ENCODE data around the gene C4orf50.
"Not testable (repeated sequence)": the region's sequence is repeated elsewhere in the genome, so short reads cannot be mapped to it uniquely, and the experiment has no call there.

C4orf50 gene

DNA sequence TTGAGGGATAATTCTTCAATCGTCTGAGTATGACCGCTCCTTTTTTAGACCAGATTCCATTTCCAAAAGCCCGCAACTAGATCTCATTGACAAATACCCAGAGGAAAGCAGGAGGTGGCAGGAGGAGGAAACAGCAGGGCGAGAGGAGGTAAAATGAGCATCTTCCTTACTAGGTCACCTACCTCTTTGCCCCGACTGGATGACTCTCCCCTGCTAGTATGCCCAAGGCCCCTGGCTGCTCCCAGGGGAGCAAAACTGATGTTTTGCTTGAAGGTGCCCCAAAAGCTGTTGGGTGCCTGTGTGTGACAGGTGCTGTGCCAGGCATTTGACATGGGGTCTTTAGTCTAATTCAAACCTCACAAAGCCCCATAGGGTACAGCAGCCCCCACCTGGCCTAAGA is 48.9 kb downstream of the C4orf50 start:
- no peak for DNase-seq (ENCODE audit: low spot score)

DNA sequence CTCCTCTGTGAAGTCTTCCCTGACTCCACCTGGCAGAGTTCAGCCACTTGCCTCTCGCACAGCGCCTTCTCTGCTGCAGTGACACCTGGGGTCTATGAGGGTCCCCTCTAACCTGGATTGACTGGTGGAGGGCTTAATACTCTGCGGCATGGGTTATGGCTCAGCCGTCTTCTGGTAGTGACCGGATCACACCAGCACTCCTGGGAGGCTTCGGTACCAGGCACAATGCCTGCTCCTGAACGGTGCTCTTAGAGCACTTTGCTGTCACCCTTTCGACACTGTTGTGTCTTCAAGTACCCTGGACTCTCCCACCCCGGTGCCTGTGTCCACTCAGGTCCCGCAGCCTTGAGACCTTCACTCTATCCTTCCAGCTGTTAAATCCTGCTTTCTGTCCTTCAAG is 50.0 kb downstream of the C4orf50 start:
- no peak for DNase-seq (ENCODE audit: low spot score)

DNA sequence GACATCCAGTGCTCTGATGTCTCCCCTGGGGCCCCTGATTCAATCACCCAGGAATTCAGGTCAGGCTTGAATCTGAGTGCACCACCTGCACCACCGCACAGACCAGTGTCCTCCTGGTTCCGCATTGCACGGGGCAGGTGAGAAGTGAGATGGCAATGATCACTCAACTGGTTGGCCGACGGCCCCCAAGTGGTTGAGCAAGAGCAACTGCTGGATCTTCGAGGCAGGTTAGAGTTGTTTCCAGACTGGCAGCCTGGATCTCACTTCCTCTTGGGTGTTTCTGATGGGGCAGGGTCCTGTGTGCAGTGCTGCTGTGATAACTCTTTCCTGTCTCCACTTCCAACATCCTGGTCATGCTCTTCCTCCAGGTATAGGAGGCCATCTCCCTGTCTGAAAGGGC is 50.4 kb downstream of the C4orf50 start:
- DNase-seq (ENCODE audit: low spot score): no peak

DNA sequence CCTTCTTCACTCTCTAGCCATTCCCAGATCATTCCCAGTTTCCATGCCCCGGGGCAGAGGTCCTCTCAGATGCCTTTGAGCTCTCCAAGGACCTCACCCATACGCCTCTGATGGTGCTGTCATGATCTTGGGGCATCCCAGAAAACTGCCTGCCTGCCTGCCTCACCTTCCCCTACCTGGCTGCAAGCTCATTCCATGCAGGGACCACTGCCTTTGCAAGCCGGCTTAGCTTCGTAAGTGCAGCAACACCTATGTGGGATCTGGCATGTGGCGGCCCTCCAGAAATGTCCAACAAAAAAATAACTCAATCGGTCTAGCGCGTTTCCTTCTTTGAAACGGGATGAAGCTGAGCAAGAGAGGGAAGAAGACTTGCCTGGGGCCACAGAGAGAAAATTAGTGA is 53.0 kb downstream of the C4orf50 start:
- no peak for DNase-seq (ENCODE audit: low spot score)

DNA sequence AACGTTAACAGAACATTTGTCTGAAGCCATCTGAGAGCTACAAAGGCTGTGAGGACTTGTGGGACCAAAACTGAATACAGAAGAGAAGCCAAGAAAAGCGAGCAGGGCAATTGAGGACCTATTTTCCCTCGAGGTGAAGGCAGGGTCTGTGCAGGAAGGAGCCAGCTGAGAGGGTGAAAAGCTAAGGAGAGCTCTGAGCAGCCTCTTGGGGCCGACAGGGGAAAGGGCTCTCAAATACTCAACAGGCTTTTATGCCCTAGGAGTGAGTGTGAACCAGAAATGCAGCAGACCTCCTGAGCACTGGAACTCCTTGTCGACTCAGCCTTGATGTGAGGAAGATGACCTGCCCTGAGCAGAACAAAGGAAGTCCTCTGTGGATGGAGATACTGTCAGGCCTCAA is 54.2 kb downstream of the C4orf50 start:
- DNase-seq (ENCODE audit: low spot score): no peak

DNA sequence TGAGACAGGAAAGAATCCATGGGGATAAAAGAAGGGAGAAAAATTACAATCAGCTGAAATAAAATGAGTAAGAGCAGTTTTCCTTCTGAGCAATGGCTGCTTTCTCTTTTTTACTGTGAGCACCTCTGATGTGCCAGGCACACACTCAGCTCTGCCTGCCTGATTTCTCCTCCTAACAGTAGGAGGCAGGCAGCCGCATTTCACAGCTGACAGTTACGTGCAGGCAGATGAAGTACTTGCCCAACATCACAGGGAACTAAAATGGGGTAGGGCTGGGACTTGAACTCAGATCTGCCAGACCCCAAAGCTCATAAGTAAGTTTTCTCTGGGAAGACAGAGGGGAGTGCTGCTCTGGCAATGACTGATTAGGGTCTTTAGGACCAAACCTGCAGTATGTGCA is 54.6 kb downstream of the C4orf50 start:
- no peak for DNase-seq (ENCODE audit: low spot score)

DNA sequence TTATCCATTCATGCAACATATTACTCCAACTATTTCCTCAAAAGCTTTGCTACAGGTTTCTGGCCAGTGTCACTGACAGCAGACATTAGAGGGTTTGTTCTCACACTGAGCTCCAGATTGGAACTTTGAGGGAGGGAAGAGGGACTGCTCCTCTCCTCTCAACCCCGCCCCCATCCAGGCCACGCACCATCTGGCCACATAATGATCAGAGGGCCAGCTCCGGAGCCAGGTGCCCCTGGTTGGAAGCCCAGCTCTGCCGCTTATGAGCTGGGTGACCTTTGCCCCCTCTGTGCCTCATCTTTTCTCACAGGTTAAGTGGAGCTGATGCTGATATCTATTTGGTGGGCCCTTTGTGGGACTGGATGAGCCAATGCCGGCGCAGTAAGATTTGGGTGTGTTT is 55.8 kb downstream of the C4orf50 start:
- no peak for DNase-seq (ENCODE audit: low spot score)

DNA sequence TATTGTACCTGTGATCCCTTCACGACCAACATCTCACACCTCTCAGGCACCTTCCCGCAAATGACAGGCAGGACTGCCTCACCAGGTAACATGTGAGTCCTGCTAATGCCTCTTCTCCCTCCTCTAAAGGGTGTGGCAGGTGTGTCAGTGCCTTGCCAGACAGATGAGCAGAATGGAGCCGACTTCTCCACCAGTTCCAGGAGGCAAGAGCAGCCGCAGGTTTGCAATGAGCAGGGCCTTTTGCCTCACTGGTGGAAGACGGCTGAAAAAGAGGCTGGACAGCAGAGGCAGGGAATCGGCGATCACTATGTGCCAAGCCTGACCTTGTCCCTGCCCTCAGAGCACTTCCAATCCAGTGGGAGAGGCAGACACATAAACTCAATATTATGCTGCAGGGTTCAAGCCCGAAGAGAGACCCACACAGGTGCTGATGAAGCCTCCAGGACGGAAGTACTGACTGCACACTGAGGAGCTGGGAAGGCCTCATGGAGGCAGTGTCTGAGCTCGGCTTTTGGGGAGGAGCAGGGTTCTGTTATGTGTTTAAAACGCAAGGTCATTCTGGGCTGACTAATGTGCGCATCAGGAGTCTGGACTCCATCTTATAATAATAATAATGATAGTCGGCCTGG is 57.9 kb downstream of the C4orf50 start:
- DNase-seq (ENCODE audit: low spot score): no peak

DNA sequence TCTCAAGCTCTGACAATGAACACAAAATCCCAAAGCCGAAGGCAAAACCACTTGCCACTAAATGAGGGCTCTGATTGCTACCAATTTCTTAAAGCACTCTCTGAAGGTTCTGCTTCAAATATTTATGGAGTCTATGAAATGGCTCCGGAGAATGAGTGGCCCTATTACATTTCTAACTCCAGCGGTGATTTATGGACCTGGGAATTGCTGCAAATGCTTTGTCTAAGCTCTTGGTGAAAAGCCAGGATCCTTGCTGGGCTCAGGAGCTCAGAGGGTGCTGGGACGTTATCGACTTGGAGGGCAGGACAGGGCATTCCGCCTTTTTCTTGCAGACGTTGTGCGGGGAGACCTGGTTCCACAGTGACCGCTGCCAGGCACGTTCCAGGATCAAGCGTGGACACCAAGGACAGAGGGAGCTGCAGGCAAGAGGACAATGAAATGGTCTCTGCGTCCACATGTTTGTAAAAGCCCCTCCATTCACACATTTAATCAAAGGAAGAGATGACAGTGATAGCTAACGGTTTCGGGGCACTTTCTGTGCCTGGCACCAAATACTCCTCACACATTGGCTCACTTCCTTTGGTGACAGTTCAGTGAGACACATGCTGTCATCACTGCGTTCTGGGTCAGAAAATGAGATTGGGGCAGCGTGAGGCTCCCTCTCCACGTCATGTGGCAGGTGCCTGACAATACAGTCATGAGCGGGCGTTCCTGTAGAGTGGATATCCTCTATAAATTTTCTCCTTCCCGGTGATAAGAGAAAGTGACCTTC is 58.8 kb downstream of the C4orf50 start:
- no peak for DNase-seq (ENCODE audit: low spot score)

DNA sequence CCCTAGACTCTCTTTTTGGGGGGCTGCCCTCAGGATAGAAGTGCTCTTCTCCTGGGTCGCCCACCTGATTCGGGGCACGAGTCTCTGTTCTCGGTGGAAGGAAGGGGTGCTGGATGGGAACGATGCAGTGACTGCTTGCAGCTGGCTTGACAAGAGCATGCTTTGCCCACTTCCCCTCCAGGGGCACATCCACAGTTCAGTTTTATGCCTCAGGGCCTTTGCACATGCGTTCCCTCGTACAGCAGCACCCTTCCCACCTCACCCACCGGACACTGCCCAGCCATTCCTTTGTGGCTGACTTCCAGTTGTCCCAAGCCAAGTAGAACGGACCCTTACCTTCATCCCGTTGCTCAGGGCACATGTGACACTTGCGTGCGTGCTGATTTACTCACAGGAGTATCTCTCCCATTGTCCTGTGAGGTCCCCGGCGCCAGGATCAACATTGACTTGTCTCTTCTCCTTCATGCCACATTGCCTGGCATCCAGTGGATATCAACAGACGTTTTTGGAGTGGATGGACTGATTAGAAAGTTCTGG is 60.0 kb downstream of the C4orf50 start:
- no peak for DNase-seq (ENCODE audit: low spot score)

DNA sequence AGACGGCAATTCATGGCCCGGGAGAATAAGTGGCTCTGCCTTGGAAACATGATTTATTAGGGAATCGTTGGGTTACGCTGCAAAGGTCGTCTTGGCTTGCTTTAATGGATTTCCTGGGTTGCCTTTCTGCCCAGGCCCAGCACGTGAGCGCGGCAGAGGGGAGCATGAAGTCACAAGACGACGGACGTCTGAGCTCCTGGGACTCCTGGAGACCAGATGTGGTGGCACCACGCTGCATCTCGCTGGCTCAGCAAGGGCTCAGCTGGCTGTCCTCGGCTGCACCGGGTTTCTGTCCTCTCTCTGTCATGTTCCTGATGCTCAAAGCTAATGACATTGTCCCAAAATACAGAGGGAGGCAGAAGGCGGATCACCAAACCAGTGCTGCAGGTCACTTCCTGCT is 61.2 kb downstream of the C4orf50 start:
- DNase-seq (ENCODE audit: low spot score): no peak

DNA sequence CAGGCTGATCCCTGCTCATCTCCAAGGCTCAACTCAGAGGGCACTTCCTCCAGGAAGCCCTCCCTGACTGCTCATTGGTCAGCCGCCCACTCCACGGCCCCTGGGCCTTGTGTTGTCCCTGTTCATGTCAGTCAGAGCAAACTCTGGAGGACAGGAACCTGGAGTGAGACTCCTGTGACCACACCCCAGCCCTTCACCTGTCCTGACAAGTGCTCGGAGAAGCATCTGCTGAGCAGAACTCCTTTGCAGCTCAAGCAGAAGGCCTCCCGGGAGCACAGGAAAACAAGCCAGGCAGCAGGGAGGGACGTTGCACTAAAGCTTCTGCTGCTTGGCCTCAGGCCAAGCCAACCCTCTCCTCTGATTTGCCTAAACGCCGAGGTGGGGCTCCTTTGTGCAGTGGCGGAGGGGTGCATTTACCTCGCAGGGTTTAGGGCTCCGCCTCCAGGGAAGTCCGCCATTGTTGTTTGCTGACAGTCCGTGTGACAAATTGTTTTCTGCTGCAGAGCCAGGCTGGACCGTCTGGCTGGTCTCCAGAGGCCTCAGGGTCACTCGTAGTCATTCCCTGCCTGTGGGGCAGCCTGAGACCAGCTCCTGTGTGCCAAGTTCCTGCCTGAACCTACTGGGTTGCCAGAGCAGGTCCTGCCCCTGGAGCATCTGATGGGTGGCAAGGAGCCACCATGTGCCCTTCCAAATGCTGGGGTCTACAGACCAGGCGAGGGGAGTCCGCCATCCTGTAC is 61.8 kb downstream of the C4orf50 start:
- no peak for DNase-seq (ENCODE audit: low spot score)

DNA sequence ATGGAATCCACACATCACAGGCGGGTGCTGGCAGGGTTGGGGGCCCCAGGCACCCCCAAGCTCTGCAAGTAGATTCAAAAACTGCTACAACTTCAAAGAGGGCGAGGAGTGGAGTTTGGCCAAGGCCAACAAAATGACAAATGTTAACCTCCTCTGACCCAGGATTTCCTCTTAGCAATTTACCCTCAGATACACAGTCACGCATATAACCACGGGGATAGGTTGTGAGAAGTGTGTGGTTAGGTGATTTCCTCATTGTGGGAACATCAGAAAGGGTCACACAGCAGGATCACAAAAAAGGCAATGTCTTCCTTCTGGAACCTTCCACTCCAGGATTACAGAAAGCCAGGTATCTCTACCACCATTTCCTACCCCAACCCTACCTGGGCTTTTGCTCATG is 62.4 kb downstream of the C4orf50 start:
- DNase-seq (ENCODE audit: low spot score): no peak

DNA sequence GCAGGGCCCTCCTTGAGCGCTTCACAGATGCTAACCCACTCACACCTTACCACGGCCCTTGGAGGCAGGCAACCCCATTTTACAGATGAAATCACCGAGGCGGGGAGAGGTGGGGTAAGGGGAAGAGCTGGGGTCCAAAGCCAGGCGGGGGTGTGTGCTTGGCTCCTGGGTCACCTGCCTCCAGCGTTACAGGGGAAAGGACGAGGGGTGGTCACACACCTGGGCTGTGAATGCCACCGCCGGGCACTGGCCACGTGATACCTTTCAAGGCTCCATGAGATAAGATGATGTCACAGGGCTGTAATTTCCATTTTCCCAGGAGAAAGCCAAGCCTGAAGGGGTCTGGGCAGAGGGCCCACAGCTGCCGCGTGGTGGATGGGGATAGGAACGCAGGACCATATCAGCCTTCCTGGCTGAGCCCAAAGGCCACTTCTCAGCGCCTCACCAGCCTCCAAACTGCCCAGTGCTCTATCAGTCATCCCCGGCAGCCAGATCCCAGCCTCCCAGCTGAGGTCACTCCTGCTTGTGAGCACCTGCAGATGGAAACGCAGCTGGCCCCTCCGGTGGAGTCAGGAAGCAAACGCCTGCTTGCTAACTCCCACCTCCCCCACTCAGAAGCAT is 62.9 kb downstream of the C4orf50 start:
- no peak for DNase-seq (ENCODE audit: low spot score)

DNA sequence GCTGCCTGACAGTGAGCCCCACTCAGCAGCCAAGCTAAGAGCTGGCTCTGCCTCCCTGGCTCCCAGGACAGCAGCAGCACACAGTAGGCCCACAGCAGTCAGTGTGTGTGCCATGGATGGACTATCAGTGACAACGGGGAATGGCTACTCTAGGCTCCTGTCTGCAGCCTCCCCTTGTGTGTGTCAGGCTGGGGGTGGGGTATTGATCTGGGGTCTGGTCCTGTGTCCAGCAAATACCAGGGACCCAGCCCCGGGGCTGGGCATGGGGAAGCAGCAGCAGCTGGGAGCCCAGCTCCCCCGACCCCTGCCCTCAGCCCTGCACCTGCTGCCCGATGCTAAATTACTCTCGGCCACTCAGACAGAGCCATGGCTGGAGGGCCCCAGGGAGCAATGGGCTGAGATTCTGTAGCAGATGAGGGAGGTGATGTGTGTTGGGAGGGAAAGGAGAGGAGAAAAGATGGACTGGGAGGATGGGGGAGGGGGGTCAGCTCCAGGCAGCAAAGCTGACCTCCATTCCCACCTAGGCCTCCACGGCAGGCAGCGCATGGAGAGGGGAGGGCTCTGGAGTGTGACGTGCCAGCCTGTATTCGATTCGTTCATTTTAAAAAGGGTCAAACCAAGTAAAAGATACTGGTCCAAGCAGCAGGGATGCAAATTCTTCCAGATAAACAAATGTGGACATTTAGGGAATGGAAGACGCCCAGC is 64.0 kb downstream of the C4orf50 start:
- no peak for DNase-seq (ENCODE audit: low spot score)

DNA sequence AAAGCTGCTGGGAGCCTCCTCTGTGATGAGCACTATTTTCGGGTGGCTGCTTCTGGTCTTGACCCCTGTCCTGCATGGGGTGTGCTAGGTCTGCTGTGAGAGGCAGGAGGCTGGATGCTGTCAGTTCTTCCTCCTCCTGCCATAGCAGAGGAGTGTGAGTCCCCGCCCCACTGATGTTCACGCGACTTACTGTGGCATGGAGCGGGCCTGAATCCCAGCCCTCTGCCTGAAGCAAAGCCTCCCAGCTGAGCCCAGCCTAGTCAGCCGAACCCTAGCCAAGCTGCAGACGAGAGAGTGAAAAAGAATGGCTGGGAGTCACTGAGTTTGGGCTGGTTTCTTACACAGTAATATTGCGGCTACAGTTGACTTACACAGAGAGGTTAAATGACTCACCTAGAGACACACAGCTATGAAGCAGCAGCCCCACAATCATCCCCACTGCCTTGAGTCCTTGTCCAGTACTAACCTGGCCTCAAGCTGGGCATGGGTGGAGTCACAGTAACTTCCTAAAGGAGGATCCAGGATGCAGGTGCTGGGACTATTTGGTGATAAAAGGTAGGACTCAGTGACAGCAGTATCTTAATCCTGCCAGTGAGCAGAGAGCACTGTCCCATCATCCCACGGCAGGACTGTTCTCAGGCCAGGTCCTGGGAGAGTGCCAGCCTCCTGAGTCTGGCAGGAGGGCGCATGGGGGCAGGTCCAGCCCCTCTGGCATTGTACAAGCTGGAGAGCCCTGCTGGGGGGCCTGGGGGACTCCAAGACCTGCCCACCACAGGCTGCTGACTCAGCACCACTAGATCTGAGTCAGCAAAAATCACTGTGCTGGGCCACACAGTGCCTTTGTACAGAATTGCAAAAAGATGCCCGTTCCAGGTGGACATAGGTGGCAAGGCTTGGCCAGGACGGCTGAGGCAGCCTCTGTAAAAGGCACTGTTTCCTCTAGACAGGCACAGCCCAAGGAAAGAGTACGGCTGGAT is 65.0 kb downstream of the C4orf50 start:
- no peak for DNase-seq (ENCODE audit: low spot score)

DNA sequence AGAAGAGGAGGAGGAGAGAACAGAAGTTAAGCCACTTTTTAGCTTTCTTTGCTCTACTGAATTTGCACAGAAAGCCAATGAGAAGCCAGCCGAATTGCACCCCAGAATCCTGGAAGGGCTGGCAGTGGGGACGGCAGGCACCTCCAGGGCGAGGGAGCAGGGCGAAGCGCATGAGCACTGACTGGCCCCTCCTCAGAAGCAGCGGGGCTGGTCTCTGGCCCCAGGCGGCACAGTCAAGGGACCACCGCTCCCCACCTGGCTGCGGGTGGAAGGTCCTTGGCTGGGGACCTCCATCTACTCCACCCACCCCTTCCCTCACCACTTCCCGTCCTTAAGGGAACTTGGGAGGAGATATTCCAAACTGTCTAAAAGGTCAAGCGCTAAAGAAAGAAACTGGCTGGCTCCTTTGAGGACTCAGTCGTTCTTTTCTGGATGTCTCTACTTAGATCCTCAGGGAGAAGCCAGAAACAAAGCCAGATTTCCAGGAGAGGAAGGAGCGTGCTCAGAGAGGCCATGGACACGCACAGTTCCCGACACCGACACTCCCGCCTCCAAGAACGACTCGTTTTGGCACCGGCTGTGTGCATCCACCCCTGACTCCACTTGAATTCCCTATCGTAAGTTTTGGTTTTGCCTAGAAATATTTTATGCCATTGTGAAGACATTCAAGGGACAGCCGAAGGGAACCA is 65.8 kb downstream of the C4orf50 start:
- no peak for DNase-seq (ENCODE audit: low spot score)

DNA sequence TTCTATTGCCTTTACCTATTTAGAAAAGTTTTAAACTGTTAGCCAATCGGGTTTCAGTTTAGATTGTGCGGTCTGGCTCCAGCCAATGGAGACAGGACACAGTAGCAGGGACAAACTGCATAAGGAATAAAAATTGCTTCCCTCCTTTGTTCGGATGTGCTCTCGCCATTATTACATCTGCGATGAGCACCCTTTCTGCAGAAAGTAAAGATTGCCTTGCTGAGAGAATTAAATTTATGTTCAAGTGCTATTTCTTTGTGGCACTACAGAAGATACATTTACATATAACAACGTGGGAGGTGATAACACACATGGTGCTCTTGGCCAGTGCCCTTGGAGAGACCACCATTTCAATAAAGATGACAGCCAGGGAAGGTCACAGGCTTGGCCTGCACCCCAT is 71.6 kb downstream of the C4orf50 start:
- DNase-seq (ENCODE audit: low spot score): not testable (repeated sequence)

DNA sequence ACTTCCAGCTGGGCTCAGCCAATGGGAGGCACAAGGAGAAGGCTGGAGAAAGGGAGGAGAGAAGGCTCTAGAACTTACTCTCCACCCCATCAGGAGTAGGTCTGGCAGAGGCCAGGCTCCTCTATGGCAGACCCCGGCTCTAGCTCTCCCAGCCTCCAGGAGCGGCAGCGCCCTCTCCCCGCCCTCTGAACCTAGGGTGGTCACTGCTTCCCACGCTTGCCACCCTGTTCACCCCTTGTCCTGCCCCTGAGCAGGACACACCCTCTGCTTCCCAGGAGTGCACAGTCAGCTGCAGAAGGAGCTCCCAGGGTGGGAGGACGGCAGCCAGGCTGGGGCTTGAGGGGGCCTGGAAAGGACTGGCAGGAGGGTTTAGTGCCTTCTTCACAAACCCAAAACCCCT is 72.3 kb downstream of the C4orf50 start:
- DNase-seq (ENCODE audit: low spot score): no peak

DNA sequence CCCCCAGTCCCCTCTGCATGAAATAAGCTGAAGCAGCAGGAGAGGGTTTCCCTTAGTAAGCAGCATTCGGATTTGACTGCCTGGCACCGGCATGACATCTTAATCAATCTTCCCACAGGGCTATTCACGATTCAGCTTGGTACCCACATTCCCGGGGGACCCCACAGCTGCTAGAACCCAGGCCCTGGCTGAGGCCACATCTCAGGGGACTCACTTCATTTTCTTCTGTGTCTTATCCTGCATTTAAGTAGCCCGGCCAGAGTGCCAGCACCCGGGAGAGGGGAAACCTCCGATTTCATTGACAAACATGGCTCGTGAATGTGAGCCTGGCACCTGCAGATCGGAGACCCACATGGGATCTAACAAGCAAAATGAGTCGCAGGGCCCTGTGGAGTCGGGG is 73.1 kb downstream of the C4orf50 start:
- DNase-seq (ENCODE audit: low spot score): no peak
